Stimulated activated CD4-positive, alpha-beta T cell treated with anti-CD3 and anti-CD28 coated beads, Interleukin-12 subunit alpha, Interleukin-12 subunit beta, amount 100 ng/mL, for 4 hours (primary cell): ENCODE data around the gene TTI1.

Experiments
- DNase-seq: peaks from one replicate; pipeline ENCODE4 v3.0.0-alpha.2; 2020

Gene TTI1

GRCh38 chr20:37934634-37935375, 98.5 kb downstream of the TTI1 start:
- DNase-seq = no peak

GRCh38 chr20:37933786-37934633, 99.2 kb downstream of the TTI1 start:
- DNase-seq = no peak
